ENCODE results near the gene GPR4. TPM values are rescaled to one million over a fixed set of nuclear protein-coding genes. Genes with fewer than 3 reads are reported as not detected.
A peak's percentile ranks its signal among the peaks of the same experiment; 100 is the strongest.

The GPR4 gene
- total and polyA plus RNA-seq, 2 of the 8 experiments (the other 6 are each of a cell fraction or from before 2014, with no cell fraction given): 0.19 to 0.39 TPM

DNA sequence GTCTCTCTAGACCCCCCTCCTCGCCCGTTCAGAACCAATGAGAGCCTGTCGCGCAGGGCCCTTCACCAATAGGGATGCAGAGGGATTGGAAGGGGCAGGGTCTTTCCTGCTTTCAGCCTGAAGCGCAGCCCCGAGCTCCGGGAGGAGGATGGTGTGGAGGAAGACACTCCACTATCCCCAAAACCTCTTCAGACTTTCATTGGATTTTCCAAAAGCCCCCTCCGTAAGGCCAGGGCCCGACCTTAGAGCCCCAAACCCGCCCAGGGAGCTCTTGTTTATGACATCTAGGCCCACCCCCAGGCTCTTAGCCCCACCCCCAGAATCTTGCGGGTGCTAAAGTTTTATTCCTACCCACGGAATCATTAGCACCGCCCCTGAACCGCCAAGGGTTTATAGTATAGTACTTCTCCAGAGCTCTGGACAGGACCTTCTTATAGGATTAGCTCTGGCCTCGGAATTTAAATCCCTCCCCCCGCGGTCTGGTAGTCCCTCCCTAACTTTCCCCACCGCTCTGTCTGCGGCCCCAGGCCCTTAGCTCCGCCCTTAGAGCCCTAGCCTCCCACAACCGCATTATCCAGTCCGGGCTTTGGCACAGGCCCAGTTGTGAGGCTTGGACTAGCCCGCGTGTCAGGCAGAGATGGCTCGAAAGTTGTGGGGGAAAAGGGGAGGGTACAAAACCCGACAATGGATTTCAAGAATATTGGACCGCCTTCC is 43.8 kb upstream of the GPR4 start (continued):
- TF ChIP-seq SUZ12 (IDR thresholded peaks at IDR 0.05; ENCODE audit: low read length) (no peak), KDM1A (IDR thresholded peaks at IDR 0.05; ENCODE audit: borderline replicate concordance, low read length) (peak; percentile 100), TEAD4 (IDR thresholded peaks at IDR 0.05; ENCODE audit: low read depth, low read length) (no peak), NANOG (IDR thresholded peaks at IDR 0.05; ENCODE audit: insufficient read depth, low read depth, low read length, poor library complexity, severe bottlenecking) (no peak), RXRA (IDR thresholded peaks at IDR 0.05; ENCODE audit: insufficient read depth, low read depth, low read length) (no peak), GTF2F1 (IDR thresholded peaks at IDR 0.05; ENCODE audit: borderline replicate concordance, low read depth, low read length) (no peak), CBX8 (IDR thresholded peaks at IDR 0.05; ENCODE audit: borderline replicate concordance, low read depth, low read length) (no peak), RFX5 (IDR thresholded peaks at IDR 0.05; ENCODE audit: borderline replicate concordance, low read depth, low read length) (peak; percentile 64; the same call in 1 of the 2 replicates), CREB1 (IDR thresholded peaks at IDR 0.05) (peak; percentile 63; the same call in 1 of the 2 replicates), BCL11A (IDR thresholded peaks at IDR 0.05; ENCODE audit: low read depth in 2 of 2, low read length in 2 of 2) (no peak), KDM5A (IDR thresholded peaks at IDR 0.05; ENCODE audit: low read length) (no peak), POU5F1 (IDR thresholded peaks at IDR 0.05; ENCODE audit: low read depth, low read length) (0 out of 2 replicates have a peak, but pooled peaks have one; percentile 18), EZH2 (IDR thresholded peaks at IDR 0.05; ENCODE audit: low read depth, low read length, severe bottlenecking) (no peak), RBBP5 (IDR thresholded peaks at IDR 0.05; ENCODE audit: borderline replicate concordance, low read depth, low read length) (no peak), KDM4A (IDR thresholded peaks at IDR 0.05; ENCODE audit: low read depth, low read length, severe bottlenecking) (no peak), SAP30 (IDR thresholded peaks at IDR 0.05; ENCODE audit: insufficient read depth, insufficient replicate concordance, low read length) (no peak), CEBPB (IDR thresholded peaks at IDR 0.05; ENCODE audit: low read depth, low read length) (peak; percentile 5; the same call in 1 of the 2 replicates), SRF (IDR thresholded peaks at IDR 0.05; ENCODE audit: low read depth, low read length) (0 out of 2 replicates have a peak, but pooled peaks have one; percentile 47)
- TF ChIP-seq, protein P1, sequence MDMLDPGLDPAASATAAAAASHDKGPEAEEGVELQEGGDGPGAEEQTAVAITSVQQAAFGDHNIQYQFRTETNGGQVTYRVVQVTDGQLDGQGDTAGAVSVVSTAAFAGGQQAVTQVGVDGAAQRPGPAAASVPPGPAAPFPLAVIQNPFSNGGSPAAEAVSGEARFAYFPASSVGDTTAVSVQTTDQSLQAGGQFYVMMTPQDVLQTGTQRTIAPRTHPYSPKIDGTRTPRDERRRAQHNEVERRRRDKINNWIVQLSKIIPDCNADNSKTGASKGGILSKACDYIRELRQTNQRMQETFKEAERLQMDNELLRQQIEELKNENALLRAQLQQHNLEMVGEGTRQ (IDR thresholded peaks at IDR 0.05; ENCODE audit: low read length): no peak
- TF ChIP-seq, protein P2, sequence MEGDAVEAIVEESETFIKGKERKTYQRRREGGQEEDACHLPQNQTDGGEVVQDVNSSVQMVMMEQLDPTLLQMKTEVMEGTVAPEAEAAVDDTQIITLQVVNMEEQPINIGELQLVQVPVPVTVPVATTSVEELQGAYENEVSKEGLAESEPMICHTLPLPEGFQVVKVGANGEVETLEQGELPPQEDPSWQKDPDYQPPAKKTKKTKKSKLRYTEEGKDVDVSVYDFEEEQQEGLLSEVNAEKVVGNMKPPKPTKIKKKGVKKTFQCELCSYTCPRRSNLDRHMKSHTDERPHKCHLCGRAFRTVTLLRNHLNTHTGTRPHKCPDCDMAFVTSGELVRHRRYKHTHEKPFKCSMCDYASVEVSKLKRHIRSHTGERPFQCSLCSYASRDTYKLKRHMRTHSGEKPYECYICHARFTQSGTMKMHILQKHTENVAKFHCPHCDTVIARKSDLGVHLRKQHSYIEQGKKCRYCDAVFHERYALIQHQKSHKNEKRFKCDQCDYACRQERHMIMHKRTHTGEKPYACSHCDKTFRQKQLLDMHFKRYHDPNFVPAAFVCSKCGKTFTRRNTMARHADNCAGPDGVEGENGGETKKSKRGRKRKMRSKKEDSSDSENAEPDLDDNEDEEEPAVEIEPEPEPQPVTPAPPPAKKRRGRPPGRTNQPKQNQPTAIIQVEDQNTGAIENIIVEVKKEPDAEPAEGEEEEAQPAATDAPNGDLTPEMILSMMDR (IDR thresholded peaks at IDR 0.05; ENCODE audit: control extremely low read depth in 1 of 3, insufficient read depth in 1 of 3, low read depth in 1 of 3, low read length in 3 of 3): no peak
